ENCODE data around the gene TM2D3. TPM values are rescaled to one million over a fixed set of nuclear protein-coding genes. Genes with fewer than 3 reads are reported as not detected.

Gene TM2D3
- total RNA-seq, 1 experiment from 2014 or later, result 26.2 TPM

DNA sequence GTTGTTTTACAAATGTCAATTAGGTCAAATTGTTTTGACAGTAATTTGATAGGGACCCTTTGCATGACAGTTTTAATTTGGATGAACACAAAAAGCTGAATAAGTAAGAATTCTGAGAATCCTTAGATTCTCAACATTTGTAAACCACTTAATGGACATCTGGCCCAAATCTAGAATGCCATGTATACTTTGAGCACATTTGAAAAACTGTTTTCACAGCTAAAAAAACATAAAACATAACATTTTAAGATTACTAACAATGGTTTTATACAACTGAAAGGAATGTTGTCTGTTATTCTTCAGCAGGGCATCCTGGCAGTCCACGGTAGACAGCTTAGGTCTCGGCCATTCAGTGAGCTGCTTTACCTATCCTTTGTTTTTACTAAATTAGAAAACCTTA lies 34.5 kb upstream of the TM2D3 start:
- POLR2A ChIA-PET, result interaction anchor here (0.6 to 1.0 kb wide), 4 partner anchors 11 to 1979 kb away, joined by 3 read pairs; partner anchors contain the start of gene TM2D3
- Mint-ChIP-seq H3K4me1 (ENCODE audit: insufficient read depth, unreplicated experiment) (peaks cover 11% of the 10 kb centered on the region), H3K27me3 (ENCODE audit: insufficient read depth, unreplicated experiment) (no peaks in the 10 kb centered on the region), H3K27ac (ENCODE audit: low read depth, unreplicated experiment) (no peak overlapping the region), H3K36me3 (ENCODE audit: insufficient read depth, unreplicated experiment) (no peaks in the 10 kb centered on the region), H3K4me3 (ENCODE audit: unreplicated experiment) (no peak overlapping the region), H3K9me3 (ENCODE audit: unreplicated experiment) (no peaks in the 10 kb centered on the region)
- BruUV-seq (replicated peaks), result no TSS peak
- DNase-seq (ENCODE audit: unreplicated experiment), result no peak
- CTCF ChIA-PET, result no interaction called here
- intact Hi-C loops (cut with micrococcal nuclease), result no loop called here
- TF ChIP-seq, protein P1, sequence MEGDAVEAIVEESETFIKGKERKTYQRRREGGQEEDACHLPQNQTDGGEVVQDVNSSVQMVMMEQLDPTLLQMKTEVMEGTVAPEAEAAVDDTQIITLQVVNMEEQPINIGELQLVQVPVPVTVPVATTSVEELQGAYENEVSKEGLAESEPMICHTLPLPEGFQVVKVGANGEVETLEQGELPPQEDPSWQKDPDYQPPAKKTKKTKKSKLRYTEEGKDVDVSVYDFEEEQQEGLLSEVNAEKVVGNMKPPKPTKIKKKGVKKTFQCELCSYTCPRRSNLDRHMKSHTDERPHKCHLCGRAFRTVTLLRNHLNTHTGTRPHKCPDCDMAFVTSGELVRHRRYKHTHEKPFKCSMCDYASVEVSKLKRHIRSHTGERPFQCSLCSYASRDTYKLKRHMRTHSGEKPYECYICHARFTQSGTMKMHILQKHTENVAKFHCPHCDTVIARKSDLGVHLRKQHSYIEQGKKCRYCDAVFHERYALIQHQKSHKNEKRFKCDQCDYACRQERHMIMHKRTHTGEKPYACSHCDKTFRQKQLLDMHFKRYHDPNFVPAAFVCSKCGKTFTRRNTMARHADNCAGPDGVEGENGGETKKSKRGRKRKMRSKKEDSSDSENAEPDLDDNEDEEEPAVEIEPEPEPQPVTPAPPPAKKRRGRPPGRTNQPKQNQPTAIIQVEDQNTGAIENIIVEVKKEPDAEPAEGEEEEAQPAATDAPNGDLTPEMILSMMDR (IDR thresholded peaks at IDR 0.05; ENCODE audit: unreplicated experiment), result no peak

DNA sequence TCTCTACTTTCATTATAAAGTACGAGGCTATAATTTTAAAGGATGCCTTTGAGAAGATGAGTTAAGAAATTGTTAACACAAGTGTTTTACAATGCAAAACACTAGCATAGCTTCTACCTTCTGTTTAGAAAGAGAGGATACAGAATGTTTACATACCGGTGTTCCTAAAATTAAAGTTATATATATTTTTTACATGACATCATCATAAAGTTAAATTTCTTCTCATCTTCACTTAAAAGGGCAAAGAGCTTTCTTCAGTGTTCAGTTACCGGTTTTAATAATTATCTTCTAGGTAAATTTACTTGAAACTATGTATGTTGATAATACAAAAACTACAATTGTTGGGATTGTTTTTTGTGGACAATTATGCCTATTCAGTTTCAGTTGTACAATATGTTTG lies 32.7 kb upstream of the TM2D3 start:
- H3K9me3 Mint-ChIP-seq (ENCODE audit: unreplicated experiment), result no peaks in the 10 kb centered on the region
- TF ChIP-seq, protein P1 (IDR thresholded peaks at IDR 0.05; ENCODE audit: unreplicated experiment), result no peak
- ChIA-PET POLR2A (interaction anchor here (1.0 kb wide), 1 partner anchor 8 kb away, joined by 3 read pairs; no protein-coding TSS in a partner anchor), CTCF (no interaction called here)
- BruUV-seq (replicated peaks), result no TSS peak
- H3K4me3 Mint-ChIP-seq (ENCODE audit: unreplicated experiment), result no peak overlapping the region
- peaks cover 9% of the 10 kb centered on the region for H3K4me1 Mint-ChIP-seq (ENCODE audit: insufficient read depth, unreplicated experiment)
- peaks cover 6% of the 10 kb centered on the region for H3K36me3 Mint-ChIP-seq (ENCODE audit: insufficient read depth, unreplicated experiment)
- DNase-seq (ENCODE audit: unreplicated experiment), result no peak
- intact Hi-C loops (cut with micrococcal nuclease), result no loop called here
- H3K27ac Mint-ChIP-seq (ENCODE audit: low read depth, unreplicated experiment), result no peak overlapping the region
- no peaks in the 10 kb centered on the region for H3K27me3 Mint-ChIP-seq (ENCODE audit: insufficient read depth, unreplicated experiment)

DNA sequence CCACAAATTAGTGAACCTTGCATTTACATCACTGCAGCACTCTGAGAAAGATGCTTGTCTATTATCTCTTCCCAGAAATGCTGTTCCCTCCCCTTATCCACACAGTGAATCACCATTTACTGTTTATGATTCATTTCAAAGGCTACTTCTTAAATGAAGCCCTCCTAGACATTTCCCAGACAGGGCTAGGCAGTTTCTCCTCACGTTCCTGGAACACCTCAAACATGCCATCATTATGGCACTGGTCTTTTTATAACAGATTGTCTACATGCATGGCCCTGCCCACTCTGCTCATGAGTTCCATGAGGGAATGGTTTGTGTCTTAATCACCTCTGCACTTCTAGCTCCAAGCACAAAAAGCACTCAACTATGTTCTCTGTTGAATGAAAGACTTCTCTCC lies 32.2 kb upstream of the TM2D3 start:
- Mint-ChIP-seq H3K27me3 (ENCODE audit: insufficient read depth, unreplicated experiment) (no peaks in the 10 kb centered on the region), H3K4me3 (ENCODE audit: unreplicated experiment) (no peak overlapping the region), H3K9me3 (ENCODE audit: unreplicated experiment) (peaks cover 2% of the 10 kb centered on the region), H3K36me3 (ENCODE audit: insufficient read depth, unreplicated experiment) (peaks cover 6% of the 10 kb centered on the region), H3K27ac (ENCODE audit: low read depth, unreplicated experiment) (no peak overlapping the region), H3K4me1 (ENCODE audit: insufficient read depth, unreplicated experiment) (peaks cover 9% of the 10 kb centered on the region)
- intact Hi-C loops (cut with micrococcal nuclease), result no loop called here
- POLR2A ChIA-PET, result interaction anchor here (1.0 kb wide), 1 partner anchor 9 kb away, joined by 3 read pairs; no protein-coding TSS in a partner anchor
- CTCF ChIA-PET, result no interaction called here
- peak; percentile 59 for DNase-seq (ENCODE audit: unreplicated experiment)
- TF ChIP-seq, protein P1 (IDR thresholded peaks at IDR 0.05; ENCODE audit: unreplicated experiment), result no peak
- no TSS peak for BruUV-seq (replicated peaks)

DNA sequence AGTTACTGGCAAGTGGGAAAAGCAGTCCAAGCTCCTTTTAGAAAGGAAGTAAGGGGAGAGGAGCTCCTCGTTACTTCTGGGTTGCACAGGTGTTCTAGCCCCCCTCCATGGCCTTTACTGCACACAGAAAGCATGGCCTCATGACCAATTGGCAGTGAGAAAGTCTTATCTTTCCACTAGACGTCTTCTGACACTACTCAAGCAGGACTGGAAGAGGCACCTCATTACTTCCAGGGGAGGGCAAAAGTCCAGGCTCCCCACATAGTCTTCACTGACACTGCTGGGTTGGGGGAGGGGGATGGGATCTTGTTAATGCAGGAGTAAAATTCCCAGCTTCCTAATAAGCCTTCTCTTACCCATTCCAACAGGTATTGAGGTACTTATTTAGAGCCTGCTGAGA lies 27.6 kb upstream of the TM2D3 start:
- peaks cover 15% of the 10 kb centered on the region for H3K9me3 Mint-ChIP-seq (ENCODE audit: unreplicated experiment)
- peaks cover 14% of the 10 kb centered on the region for H3K36me3 Mint-ChIP-seq (ENCODE audit: insufficient read depth, unreplicated experiment)
- TF ChIP-seq, protein P1 (IDR thresholded peaks at IDR 0.05; ENCODE audit: unreplicated experiment), result no peak
- H3K4me1 Mint-ChIP-seq (ENCODE audit: insufficient read depth, unreplicated experiment), result peaks cover 23% of the 10 kb centered on the region
- BruUV-seq (replicated peaks), result no TSS peak
- no peak for DNase-seq (ENCODE audit: unreplicated experiment)
- H3K27ac Mint-ChIP-seq (ENCODE audit: low read depth, unreplicated experiment), result no peak overlapping the region
- no peaks in the 10 kb centered on the region for H3K27me3 Mint-ChIP-seq (ENCODE audit: insufficient read depth, unreplicated experiment)
- ChIA-PET POLR2A (no interaction called here), CTCF (no interaction called here)
- intact Hi-C loops (cut with micrococcal nuclease), result no loop called here
- H3K4me3 Mint-ChIP-seq (ENCODE audit: unreplicated experiment), result no peak overlapping the region

Measured in MCF 10A (cell line).